H1 (cell line): Measurements from ENCODE around the gene MED12L. TPM values are rescaled to one million over a fixed set of nuclear protein-coding genes. Genes with fewer than 3 reads are reported as not detected.

Source experiments
- CTCF ChIA-PET: fragments of 300-600 bp; sonication (Branson Sonifier 250); formaldehyde crosslinking; loops from one replicate; lab custom pipeline; 2021; ENCODE audit not compliant: partially characterized antibody; lab: Charles Lee
- POLR2A ChIA-PET: fragments of 300-600 bp; sonication (Branson Sonifier 250); formaldehyde crosslinking; loops from one replicate; lab custom pipeline; 2021; ENCODE audit warnings: inconsistent platforms; ENCODE audit not compliant: partially characterized antibody; lab: Charles Lee
- DNase-seq, 2 experiments: peaks; one replicate each; pipeline versions ENCODE4 v3.0.0 to v3.0.0-alpha.2; 2010 to 2022; ENCODE audit warnings: low spot score in 2 of 2, low read depth in 1 of 2, mixed read lengths in 1 of 2
- FAIRE-seq: peaks from 2 replicates; lab custom pipeline; 2011; peaks lifted over from hg19 to GRCh38; lab: Jason Lieb, UNC
- H2AFZ ChIP-seq: 2 replicates; pipeline ENCODE4 v1.8.1; 2012; ENCODE audit warnings: low read length, inconsistent platforms
- H2AK5ac ChIP-seq: 2 replicates; pipeline ENCODE4 v1.6.1; 2013; ENCODE audit warnings: low read depth, low read length
- H2BK120ac ChIP-seq: replicated peaks from 2 replicates; pipeline ENCODE3; 2013; ENCODE audit warnings: low read depth, low read length, inconsistent platforms
- H2BK12ac ChIP-seq: 2 replicates; pipeline ENCODE4 v1.6.1; 2013; ENCODE audit warnings: low read depth, low read length
- H2BK15ac ChIP-seq: 2 replicates; pipeline ENCODE4 v1.6.1; 2013; ENCODE audit warnings: low read length
- H2BK20ac ChIP-seq: 2 replicates; pipeline ENCODE4 v1.6.1; 2013; ENCODE audit warnings: low read length
- H2BK5ac ChIP-seq: 2 replicates; pipeline ENCODE4 v1.6.1; 2013; ENCODE audit warnings: low read depth, low read length
- H3K14ac ChIP-seq: 2 replicates; pipeline ENCODE4 v1.6.1; 2013; ENCODE audit warnings: inconsistent platforms; ENCODE audit not compliant: insufficient read length
- H3K18ac ChIP-seq: 2 replicates; pipeline ENCODE4 v1.6.1; 2013; ENCODE audit warnings: low read length; ENCODE audit errors: extremely low read depth
- H3K23ac ChIP-seq: 2 replicates; pipeline ENCODE4 v1.6.1; 2013; ENCODE audit warnings: inconsistent platforms; ENCODE audit not compliant: insufficient read length
- H3K23me2 ChIP-seq: 2 replicates; pipeline ENCODE4 v1.6.1; 2013; ENCODE audit warnings: low read depth, low read length
- H3K27ac ChIP-seq: 2 replicates; pipeline ENCODE4 v1.6.1; 2011; ENCODE audit warnings: low read depth, low read length, inconsistent platforms
- H3K27me3 ChIP-seq, 4 experiments: replicated peaks in 1 of 4; 1 replicate in 1 of 4; 2 replicates in 3 of 4; pipeline versions ENCODE4 v1.6.1 to v1.8.1; 2011 to 2013; ENCODE audit warnings: low read length in 3 of 4, mild to moderate bottlenecking in 3 of 4, inconsistent platforms in 2 of 4, mixed read lengths in 2 of 4, moderate library complexity in 1 of 4; ENCODE audit not compliant: control insufficient read depth in 3 of 4, insufficient read depth in 3 of 4; ENCODE audit errors: extremely low read depth in 1 of 4
- H3K36me3 ChIP-seq, 4 experiments: 2 replicates each; pipeline versions ENCODE4 v1.6.1 to v1.8.1; 2011 to 2013; ENCODE audit warnings: mild to moderate bottlenecking in 4 of 4, low read length in 3 of 4, moderate library complexity in 2 of 4, control low read depth in 1 of 4, inconsistent platforms in 1 of 4; ENCODE audit not compliant: insufficient read depth in 4 of 4, control insufficient read depth in 2 of 4
- H3K4ac ChIP-seq: replicated peaks from 2 replicates; pipeline ENCODE3; 2013; ENCODE audit warnings: low read length, low read depth, mixed read lengths, inconsistent platforms; ENCODE audit not compliant: insufficient read length
- H3K4me1 ChIP-seq, 4 experiments: replicated peaks in 1 of 4; 1 replicate in 1 of 4; 2 replicates in 3 of 4; pipeline versions ENCODE4 v1.6.1 to v1.8.1; 2011 to 2013; ENCODE audit warnings: low read length in 3 of 4, inconsistent platforms in 2 of 4, mixed read lengths in 1 of 4; ENCODE audit not compliant: insufficient read depth in 4 of 4, control insufficient read depth in 3 of 4
- H3K4me2 ChIP-seq, 2 experiments: 2 replicates each; pipeline versions ENCODE4 v1.6.1 to v1.8.1; 2011 to 2013; ENCODE audit warnings: low read depth in 2 of 2, low read length in 2 of 2, control low read depth in 1 of 2, inconsistent platforms in 1 of 2, mild to moderate bottlenecking in 1 of 2; ENCODE audit not compliant: insufficient read depth in 1 of 2
- H3K4me3 ChIP-seq, 4 experiments: fragments of 200-600, 300-600 bp in 1 of 4; sonication (generic), shearing (Covaris generic), sonication (Bioruptor Twin) in 1 of 4; 2 replicates each; pipeline versions ENCODE4 v1.5.1 to v1.8.1; 2011 to 2016; ENCODE audit warnings: low read length in 4 of 4, low read depth in 3 of 4, control low read depth in 2 of 4, inconsistent platforms in 2 of 4, mild to moderate bottlenecking in 2 of 4, mixed read lengths in 1 of 4, moderate library complexity in 1 of 4; ENCODE audit not compliant: insufficient read depth in 2 of 4; ENCODE audit errors: extremely low read depth in 1 of 4
- H3K56ac ChIP-seq: replicated peaks from 2 replicates; pipeline ENCODE3; 2013; ENCODE audit warnings: low read depth, mild to moderate bottlenecking, mixed read lengths, low read length, inconsistent platforms; ENCODE audit not compliant: insufficient read length
- H3K79me1 ChIP-seq: 2 replicates; pipeline ENCODE4 v1.6.1; 2013; ENCODE audit warnings: low read depth, low read length, control low read depth
- H3K79me2 ChIP-seq, 2 experiments: 2 replicates each; pipeline versions ENCODE4 v1.6.1 to v1.8.1; 2012 to 2013; ENCODE audit warnings: low read length in 2 of 2, mild to moderate bottlenecking in 2 of 2, inconsistent platforms in 1 of 2; ENCODE audit not compliant: insufficient read depth in 2 of 2, control insufficient read depth in 1 of 2
- H3K9ac ChIP-seq, 4 experiments: replicated peaks in 1 of 4; 1 replicate in 1 of 4; 2 replicates in 3 of 4; pipeline versions ENCODE4 v1.6.1 to v1.8.1; 2011 to 2013; ENCODE audit warnings: low read depth in 3 of 4, low read length in 3 of 4, control low read depth in 2 of 4, mild to moderate bottlenecking in 2 of 4, moderate library complexity in 2 of 4, inconsistent platforms in 1 of 4; ENCODE audit errors: extremely low read depth in 1 of 4
- H3K9me3 ChIP-seq, 2 experiments: 2 replicates each; pipeline versions ENCODE4 v1.6.1 to v1.8.1; 2012 to 2013; ENCODE audit warnings: mild to moderate bottlenecking in 2 of 2, moderate library complexity in 2 of 2, control low read depth in 1 of 2, inconsistent platforms in 1 of 2, low read depth in 1 of 2, low read length in 1 of 2, mixed read lengths in 1 of 2; ENCODE audit not compliant: insufficient read depth in 2 of 2
- H4K20me1 ChIP-seq, 2 experiments: replicated peaks in 1 of 2; 2 replicates each; pipeline versions ENCODE3 to v1.8.1; 2011 to 2013; ENCODE audit warnings: inconsistent platforms in 2 of 2, low read length in 2 of 2, mild to moderate bottlenecking in 1 of 2; ENCODE audit not compliant: insufficient read depth in 2 of 2, control insufficient read depth in 1 of 2
- H4K5ac ChIP-seq: 2 replicates; pipeline ENCODE4 v1.6.1; 2013; ENCODE audit warnings: low read length, low read depth, mixed read lengths, inconsistent platforms; ENCODE audit not compliant: insufficient read length
- H4K8ac ChIP-seq: 2 replicates; pipeline ENCODE4 v1.8.0; 2013; ENCODE audit warnings: mild to moderate bottlenecking, moderate library complexity, low read length, inconsistent platforms; ENCODE audit not compliant: insufficient read depth; ENCODE audit errors: extremely low read depth
- H4K91ac ChIP-seq: replicated peaks from 2 replicates; pipeline ENCODE3; 2013; ENCODE audit warnings: low read length, mixed read lengths, inconsistent platforms; ENCODE audit not compliant: insufficient read length
- CBX5 ChIP-seq: fragments of 300-800, 300-1000 bp; sonication (generic); IDR thresholded peaks from 2 replicates; pipeline ENCODE4 v1.7.1; 2016; ENCODE audit warnings: antibody characterized with exemption, low read length, low read depth
- CHD2 ChIP-seq: IDR thresholded peaks from 2 replicates; pipeline ENCODE4 v1.6.1; 2012; ENCODE audit warnings: low read length, improper control_type of control experiment
- CREB1 ChIP-seq: IDR thresholded peaks from 2 replicates; pipeline ENCODE4 v1.6.1; 2012; ENCODE audit warnings: inconsistent platforms
- CTBP2 ChIP-seq: IDR thresholded peaks from 2 replicates; pipeline ENCODE4 v1.7.0; 2011; ENCODE audit warnings: borderline replicate concordance, mild to moderate bottlenecking, moderate library complexity, mixed read lengths, low read length; ENCODE audit not compliant: insufficient read depth, insufficient read length
- EP300 ChIP-seq, 2 experiments: IDR thresholded peaks; 1 replicate in 1 of 2; 2 replicates in 1 of 2; pipeline ENCODE4 v1.6.1; 2011 to 2012; ENCODE audit warnings: low read depth in 2 of 2, low read length in 2 of 2, mild to moderate bottlenecking in 2 of 2, borderline replicate concordance in 1 of 2, inconsistent platforms in 1 of 2, moderate library complexity in 1 of 2
- SIX5 ChIP-seq: IDR thresholded peaks from 2 replicates; pipeline ENCODE4 v1.6.1; 2011; ENCODE audit warnings: mild to moderate bottlenecking, low read depth, low read length
- SP1 ChIP-seq: IDR thresholded peaks from 2 replicates; pipeline ENCODE4 v1.6.1; 2011; ENCODE audit warnings: low read depth, low read length
- TAF7 ChIP-seq: optimal IDR thresholded peaks from 2 replicates; pipeline ENCODE3; 2011; ENCODE audit warnings: low read depth, mild to moderate bottlenecking, inconsistent platforms, low read length, moderate library complexity, borderline replicate concordance
- YY1 ChIP-seq: IDR thresholded peaks from 2 replicates; pipeline ENCODE4 v1.6.1; 2011; ENCODE audit warnings: low read depth, mild to moderate bottlenecking, low read length
- WGBS, 2 experiments: shearing (Covaris generic) in 1 of 2; methylation state at CpG; one replicate each; pipeline versions ENCODE4 v1.1.6 to v1.1.7; 2013 to 2015; ENCODE audit warnings: low lambda C conversion rate in 2 of 2, mixed read lengths in 2 of 2, inconsistent platforms in 1 of 2, low coverage in 1 of 2, missing lambda C conversion rate in 1 of 2; ENCODE audit not compliant: insufficient replicate concordance in 2 of 2, insufficient coverage in 1 of 2, insufficient read length in 1 of 2; ENCODE audit errors: extremely low coverage in 1 of 2, missing lambda C conversion rate in 1 of 2; 5-methylcytosine and 5-hydroxymethylcytosine counted together
- polyA plus RNA-seq, 7 experiments: library from polyadenylated mRNA; depleted of rRNA in 3 of 7; stranded (reverse) in 5 of 7; unstranded in 2 of 7; fragments of >200 nt in 5 of 7; fragments of 200-250 nt in 2 of 7; gene quantifications; 1 replicate in 5 of 7; 2 replicates in 1 of 7; 4 replicates in 1 of 7; pipeline versions ENCODE4 v1.2.1 to v1.2.3, GENCODE V29; 2011 to 2013; ENCODE audit warnings: missing spikeins in 2 of 7, mixed read lengths in 2 of 7
- total RNA-seq: library from RNA; stranded (reverse); fragmentation: NEBNext Ultra II Directional; extraction: Animal tissue kit (Norgen Biotek cat#: 25700); gene quantifications from 2 replicates; pipeline ENCODE4 v1.2.1, GENCODE V29; 2021
- TF ChIP-seq, protein P1 (sequence below), 3 experiments: IDR thresholded peaks; 1 replicate in 2 of 3; 2 replicates in 1 of 3; pipeline versions ENCODE4 v1.5.1 to v1.6.1; 2011; ENCODE audit warnings: low read length in 3 of 3, mild to moderate bottlenecking in 3 of 3, inconsistent platforms in 2 of 3, low read depth in 1 of 3, moderate library complexity in 1 of 3; ENCODE audit not compliant: insufficient read depth in 1 of 3; ENCODE audit errors: control extremely low read depth in 1 of 3
- TF ChIP-seq, protein P2 (sequence below): IDR thresholded peaks from 2 replicates; pipeline ENCODE4 v1.6.1; 2012; ENCODE audit warnings: inconsistent platforms

MED12L gene
- total and polyA plus RNA-seq, 2 of the 8 experiments (the other 6 are each of a cell fraction or from before 2014, with no cell fraction given): 3.6 to 26.2 TPM

DNA sequence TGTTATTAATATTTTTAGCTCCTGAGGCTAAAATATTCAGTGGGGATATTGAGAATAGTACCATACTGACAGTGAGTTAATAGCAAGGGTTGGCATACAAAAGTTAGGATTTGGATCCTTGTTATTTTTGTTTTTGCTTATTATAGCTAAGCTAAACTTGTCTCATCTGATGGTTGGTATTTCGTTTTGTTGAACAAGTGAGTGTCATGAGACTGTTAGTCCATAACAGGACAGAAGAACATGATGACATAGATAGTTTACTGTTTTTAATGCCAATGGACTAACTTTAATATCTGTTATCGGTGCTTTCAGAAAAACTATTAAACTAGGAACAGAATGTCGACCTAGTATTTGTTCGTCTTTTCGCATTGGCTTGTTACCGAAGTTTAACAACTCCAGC is 69.1 kb downstream of the MED12L start:
- peaks cover 0 to 5% (median 3%) of the 10 kb centered on the region in 4 experiments; a peak in 4 of 7 replicates for H3K4me1 ChIP-seq
- no peak overlapping the region for H2BK20ac ChIP-seq
- no peaks in the 10 kb centered on the region for H3K27me3 ChIP-seq
- no peak overlapping the region for H3K4me3 ChIP-seq
- POLR2A ChIA-PET: no interaction called here
- no peak overlapping the region for H4K91ac ChIP-seq
- H3K23ac ChIP-seq: no peak overlapping the region
- H3K4me2 ChIP-seq: no peak overlapping the region
- no peak overlapping the region for H3K4ac ChIP-seq
- H4K5ac ChIP-seq: no peak overlapping the region
- H4K8ac ChIP-seq: no peak overlapping the region
- DNase-seq: no peak
- 91% methylated on average over 6 of the region's 6 CpGs; no CpG with 5 or more reads in 1 of the 2 experiments for WGBS, 2 experiments
- no peak overlapping the region for H3K18ac ChIP-seq
- H4K20me1 ChIP-seq: no peaks in the 10 kb centered on the region
- no peak overlapping the region for H3K56ac ChIP-seq
- H2AFZ ChIP-seq: no peak overlapping the region
- no peak overlapping the region for H2BK12ac ChIP-seq
- no peak overlapping the region for H2BK15ac ChIP-seq
- no peaks in the 10 kb centered on the region for H3K79me2 ChIP-seq
- CTCF ChIA-PET: interaction anchor here (1.0 to 1.5 kb wide), 2 partner anchors 13 to 68 kb away, joined by 3 to 4 read pairs; no protein-coding TSS in a partner anchor
- H2BK120ac ChIP-seq: no peak overlapping the region
- H3K36me3 ChIP-seq: peaks cover 0 to 12% (median 0%) of the 10 kb centered on the region in 4 experiments; a peak in 2 of 8 replicates
- H3K9ac ChIP-seq: no peak overlapping the region
- no peaks in the 10 kb centered on the region for H3K79me1 ChIP-seq
- H2AK5ac ChIP-seq: no peak overlapping the region
- FAIRE-seq: no peak
- H3K9me3 ChIP-seq: no peaks in the 10 kb centered on the region
- no peak overlapping the region for H2BK5ac ChIP-seq
- no peak overlapping the region for H3K14ac ChIP-seq
- H3K27ac ChIP-seq: no peak overlapping the region
- no peaks in the 10 kb centered on the region for H3K23me2 ChIP-seq
- no peak for TF ChIP-seq SIX5
- no peak for TF ChIP-seq EP300 (IDR thresholded peaks at IDR 0.05; ENCODE audit: borderline replicate concordance in 1 of 2, low read depth in 2 of 2, low read length in 2 of 2)
- TF ChIP-seq, protein P1, sequence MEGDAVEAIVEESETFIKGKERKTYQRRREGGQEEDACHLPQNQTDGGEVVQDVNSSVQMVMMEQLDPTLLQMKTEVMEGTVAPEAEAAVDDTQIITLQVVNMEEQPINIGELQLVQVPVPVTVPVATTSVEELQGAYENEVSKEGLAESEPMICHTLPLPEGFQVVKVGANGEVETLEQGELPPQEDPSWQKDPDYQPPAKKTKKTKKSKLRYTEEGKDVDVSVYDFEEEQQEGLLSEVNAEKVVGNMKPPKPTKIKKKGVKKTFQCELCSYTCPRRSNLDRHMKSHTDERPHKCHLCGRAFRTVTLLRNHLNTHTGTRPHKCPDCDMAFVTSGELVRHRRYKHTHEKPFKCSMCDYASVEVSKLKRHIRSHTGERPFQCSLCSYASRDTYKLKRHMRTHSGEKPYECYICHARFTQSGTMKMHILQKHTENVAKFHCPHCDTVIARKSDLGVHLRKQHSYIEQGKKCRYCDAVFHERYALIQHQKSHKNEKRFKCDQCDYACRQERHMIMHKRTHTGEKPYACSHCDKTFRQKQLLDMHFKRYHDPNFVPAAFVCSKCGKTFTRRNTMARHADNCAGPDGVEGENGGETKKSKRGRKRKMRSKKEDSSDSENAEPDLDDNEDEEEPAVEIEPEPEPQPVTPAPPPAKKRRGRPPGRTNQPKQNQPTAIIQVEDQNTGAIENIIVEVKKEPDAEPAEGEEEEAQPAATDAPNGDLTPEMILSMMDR (IDR thresholded peaks at IDR 0.05; ENCODE audit: control extremely low read depth in 1 of 3, insufficient read depth in 1 of 3, low read depth in 1 of 3, low read length in 3 of 3): no peak
- no peak for TF ChIP-seq CBX5
- TF ChIP-seq, protein P2, sequence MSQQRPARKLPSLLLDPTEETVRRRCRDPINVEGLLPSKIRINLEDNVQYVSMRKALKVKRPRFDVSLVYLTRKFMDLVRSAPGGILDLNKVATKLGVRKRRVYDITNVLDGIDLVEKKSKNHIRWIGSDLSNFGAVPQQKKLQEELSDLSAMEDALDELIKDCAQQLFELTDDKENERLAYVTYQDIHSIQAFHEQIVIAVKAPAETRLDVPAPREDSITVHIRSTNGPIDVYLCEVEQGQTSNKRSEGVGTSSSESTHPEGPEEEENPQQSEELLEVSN: no peak
- no peak for TF ChIP-seq CHD2
- no peak for TF ChIP-seq TAF7
- TF ChIP-seq YY1: no peak
- no peak for TF ChIP-seq CTBP2
- TF ChIP-seq CREB1: no peak
- TF ChIP-seq SP1: no peak
